ENCODE measurements around the gene EFNB2.

DNA sequence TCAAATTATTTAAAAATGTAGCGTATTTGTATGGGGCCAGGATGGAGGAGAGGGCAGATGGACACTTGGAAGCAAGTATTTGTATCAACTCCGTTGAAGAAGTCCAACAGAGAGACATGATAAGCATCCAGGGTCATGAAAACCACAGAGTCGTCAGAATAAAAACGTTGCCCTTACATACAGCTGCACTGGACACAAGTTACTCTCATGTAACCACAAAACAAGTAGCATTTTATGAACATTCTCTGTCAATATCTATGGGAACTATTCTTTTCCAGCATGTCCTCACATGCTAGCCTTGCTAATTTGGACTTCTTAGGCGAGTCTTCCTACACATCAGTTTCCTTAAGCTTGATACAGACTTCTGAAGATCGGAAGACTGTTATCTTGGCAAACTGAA lies 35.0 kb downstream of the EFNB2 start:
- TF ChIP-seq REPIN1 (tag by site-specific recombination; IDR thresholded peaks at IDR 0.05; ENCODE audit: low read depth): no peak
- TF ChIP-seq, protein P1, sequence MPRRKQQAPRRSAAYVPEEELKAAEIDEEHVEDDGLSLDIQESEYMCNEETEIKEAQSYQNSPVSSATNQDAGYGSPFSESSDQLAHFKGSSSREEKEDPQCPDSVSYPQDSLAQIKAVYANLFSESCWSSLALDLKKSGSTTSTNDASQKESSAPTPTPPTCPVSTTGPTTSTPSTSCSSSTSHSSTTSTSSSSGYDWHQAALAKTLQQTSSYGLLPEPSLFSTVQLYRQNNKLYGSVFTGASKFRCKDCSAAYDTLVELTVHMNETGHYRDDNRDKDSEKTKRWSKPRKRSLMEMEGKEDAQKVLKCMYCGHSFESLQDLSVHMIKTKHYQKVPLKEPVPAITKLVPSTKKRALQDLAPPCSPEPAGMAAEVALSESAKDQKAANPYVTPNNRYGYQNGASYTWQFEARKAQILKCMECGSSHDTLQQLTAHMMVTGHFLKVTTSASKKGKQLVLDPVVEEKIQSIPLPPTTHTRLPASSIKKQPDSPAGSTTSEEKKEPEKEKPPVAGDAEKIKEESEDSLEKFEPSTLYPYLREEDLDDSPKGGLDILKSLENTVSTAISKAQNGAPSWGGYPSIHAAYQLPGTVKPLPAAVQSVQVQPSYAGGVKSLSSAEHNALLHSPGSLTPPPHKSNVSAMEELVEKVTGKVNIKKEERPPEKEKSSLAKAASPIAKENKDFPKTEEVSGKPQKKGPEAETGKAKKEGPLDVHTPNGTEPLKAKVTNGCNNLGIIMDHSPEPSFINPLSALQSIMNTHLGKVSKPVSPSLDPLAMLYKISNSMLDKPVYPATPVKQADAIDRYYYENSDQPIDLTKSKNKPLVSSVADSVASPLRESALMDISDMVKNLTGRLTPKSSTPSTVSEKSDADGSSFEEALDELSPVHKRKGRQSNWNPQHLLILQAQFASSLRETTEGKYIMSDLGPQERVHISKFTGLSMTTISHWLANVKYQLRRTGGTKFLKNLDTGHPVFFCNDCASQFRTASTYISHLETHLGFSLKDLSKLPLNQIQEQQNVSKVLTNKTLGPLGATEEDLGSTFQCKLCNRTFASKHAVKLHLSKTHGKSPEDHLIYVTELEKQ (tag by site-specific recombination; IDR thresholded peaks at IDR 0.05; ENCODE audit: borderline replicate concordance): no peak
- no peak for TF ChIP-seq KLF16 (tag by site-specific recombination; IDR thresholded peaks at IDR 0.05)
- TF ChIP-seq, protein P2, sequence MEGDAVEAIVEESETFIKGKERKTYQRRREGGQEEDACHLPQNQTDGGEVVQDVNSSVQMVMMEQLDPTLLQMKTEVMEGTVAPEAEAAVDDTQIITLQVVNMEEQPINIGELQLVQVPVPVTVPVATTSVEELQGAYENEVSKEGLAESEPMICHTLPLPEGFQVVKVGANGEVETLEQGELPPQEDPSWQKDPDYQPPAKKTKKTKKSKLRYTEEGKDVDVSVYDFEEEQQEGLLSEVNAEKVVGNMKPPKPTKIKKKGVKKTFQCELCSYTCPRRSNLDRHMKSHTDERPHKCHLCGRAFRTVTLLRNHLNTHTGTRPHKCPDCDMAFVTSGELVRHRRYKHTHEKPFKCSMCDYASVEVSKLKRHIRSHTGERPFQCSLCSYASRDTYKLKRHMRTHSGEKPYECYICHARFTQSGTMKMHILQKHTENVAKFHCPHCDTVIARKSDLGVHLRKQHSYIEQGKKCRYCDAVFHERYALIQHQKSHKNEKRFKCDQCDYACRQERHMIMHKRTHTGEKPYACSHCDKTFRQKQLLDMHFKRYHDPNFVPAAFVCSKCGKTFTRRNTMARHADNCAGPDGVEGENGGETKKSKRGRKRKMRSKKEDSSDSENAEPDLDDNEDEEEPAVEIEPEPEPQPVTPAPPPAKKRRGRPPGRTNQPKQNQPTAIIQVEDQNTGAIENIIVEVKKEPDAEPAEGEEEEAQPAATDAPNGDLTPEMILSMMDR (tag by site-specific recombination; IDR thresholded peaks at IDR 0.05): no peak
- no peak for TF ChIP-seq ZNF248 (tag by site-specific recombination; IDR thresholded peaks at IDR 0.05)
- no peak for TF ChIP-seq ZNF555 (tag by site-specific recombination; conservative IDR thresholded peaks at IDR 0.05)
- no peak for TF ChIP-seq ZNF830 (tag by site-specific recombination; IDR thresholded peaks at IDR 0.05; ENCODE audit: low read depth)
- TF ChIP-seq TCF7L2 (IDR thresholded peaks at IDR 0.05; ENCODE audit: borderline replicate concordance, low read depth, low read length): no peak
- no peak for TF ChIP-seq YY1 (tag by site-specific recombination; IDR thresholded peaks at IDR 0.05)
- TF ChIP-seq ZNF660 (tag by site-specific recombination; IDR thresholded peaks at IDR 0.05): no peak
- no peak for TF ChIP-seq ZNF354C (tag by site-specific recombination; IDR thresholded peaks at IDR 0.05; ENCODE audit: borderline replicate concordance, low read depth)
